ENCODE data around the gene KBTBD3.
"Not testable (repeated sequence)": the region's sequence is repeated elsewhere in the genome, so short reads cannot be mapped to it uniquely, and the experiment has no call there.

Gene KBTBD3

GRCh38 chr11:106061249-106061784 lies 15.8 kb downstream of the KBTBD3 start:
- no peak for DNase-seq (ENCODE audit: low read depth in 2 of 2)

DNA sequence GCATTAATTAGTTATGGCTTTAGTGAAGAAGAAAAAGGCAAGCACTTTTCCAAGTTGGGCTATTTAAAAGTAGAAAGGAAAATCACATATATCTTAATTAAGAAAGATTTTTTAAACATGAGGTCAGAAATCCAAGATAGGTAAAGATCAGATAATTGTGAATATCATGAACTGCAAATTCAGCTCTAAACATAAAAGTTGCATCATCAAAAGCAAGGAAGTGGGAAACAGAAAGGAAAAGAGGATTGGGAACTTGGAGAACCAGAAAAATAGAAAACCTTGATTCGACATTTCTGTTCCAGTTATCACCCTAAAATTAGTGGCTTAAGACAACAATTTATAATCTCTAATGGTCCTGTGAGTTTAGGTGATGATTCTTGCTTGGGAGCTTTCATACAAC lies 17.5 kb downstream of the KBTBD3 start:
- no peak for DNase-seq (ENCODE audit: low read depth in 2 of 2)

GRCh38 chr11:106058377-106058776 lies 18.8 kb downstream of the KBTBD3 start:
- not testable (repeated sequence) for DNase-seq (ENCODE audit: low read depth in 2 of 2)

DNA sequence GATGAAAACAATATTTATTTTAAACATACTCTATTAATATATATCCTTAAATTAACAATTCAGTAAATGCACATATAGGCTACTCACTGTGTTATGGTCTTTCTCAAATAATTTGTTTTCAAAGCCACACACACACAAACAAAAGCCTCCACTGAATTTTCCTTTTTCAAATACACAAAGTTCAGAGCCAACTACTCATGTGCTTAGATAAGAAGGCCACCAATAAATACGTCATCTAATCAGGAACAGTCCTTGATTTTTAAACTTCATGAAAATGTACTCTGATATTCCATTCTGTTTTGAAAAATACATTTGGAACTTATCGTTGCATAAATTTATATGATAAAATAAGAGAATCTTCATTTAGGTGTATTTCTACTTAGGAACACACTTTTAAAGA lies 26.0 kb downstream of the KBTBD3 start:
- DNase-seq (ENCODE audit: low read depth in 2 of 2) = no peak

GRCh38 chr11:106049727-106050476 lies 27.2 kb downstream of the KBTBD3 start:
- DNase-seq (ENCODE audit: low read depth in 2 of 2) = no peak

- DNase-seq (ENCODE audit: low read depth in 2 of 2) = no peak
Observed at GRCh38 chr11:106047631-106048030, 29.5 kb downstream of the KBTBD3 start.

GRCh38 chr11:106043540-106043939 lies 33.6 kb downstream of the KBTBD3 start:
- DNase-seq (ENCODE audit: low read depth in 2 of 2) = no peak

DNA sequence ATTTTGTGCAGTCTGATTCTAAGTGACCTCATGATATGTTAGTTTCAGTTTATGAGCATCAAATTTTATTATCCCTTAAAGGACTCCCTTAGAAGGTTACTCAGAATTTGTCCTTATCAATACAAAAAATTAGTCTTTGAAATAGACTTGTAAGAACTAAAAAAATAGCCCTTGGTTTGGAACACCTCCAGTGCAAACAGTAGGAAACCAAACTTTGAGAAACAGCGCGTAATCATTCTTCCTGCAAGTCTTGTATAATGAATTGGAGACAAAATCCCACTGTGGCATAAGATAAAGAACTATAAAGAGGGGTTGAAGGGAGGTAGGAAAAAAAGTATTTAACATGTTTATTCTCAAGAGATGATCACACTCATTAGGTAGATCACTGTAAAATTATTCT lies 44.3 kb downstream of the KBTBD3 start:
- no peak for DNase-seq (ENCODE audit: low read depth in 2 of 2)

GRCh38 chr11:106031936-106032335 lies 45.2 kb downstream of the KBTBD3 start:
- no peak for DNase-seq (ENCODE audit: low read depth in 2 of 2)

GRCh38 chr11:106031202-106031810 lies 45.8 kb downstream of the KBTBD3 start:
- no peak for DNase-seq (ENCODE audit: low read depth in 2 of 2)

DNA sequence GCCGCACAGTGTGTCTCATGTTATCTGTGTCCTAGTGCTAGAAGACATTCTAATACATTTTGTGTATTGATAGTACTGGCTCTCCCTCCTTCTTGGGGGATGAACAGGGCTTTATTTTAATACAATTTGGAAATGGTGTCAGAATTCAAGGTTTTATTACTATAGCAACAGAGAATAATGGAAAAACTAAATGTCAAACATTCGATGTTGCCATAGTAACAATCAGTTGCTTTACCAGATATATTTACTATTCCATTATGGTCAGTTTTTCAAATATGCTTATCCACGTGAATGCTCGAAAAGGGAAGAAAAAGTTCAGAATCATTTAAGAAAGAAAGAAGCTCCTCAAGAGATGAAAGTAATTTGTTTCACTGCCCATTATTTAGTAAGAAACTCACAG lies 46.5 kb downstream of the KBTBD3 start:
- no peak for DNase-seq (ENCODE audit: low read depth in 2 of 2)

DNA sequence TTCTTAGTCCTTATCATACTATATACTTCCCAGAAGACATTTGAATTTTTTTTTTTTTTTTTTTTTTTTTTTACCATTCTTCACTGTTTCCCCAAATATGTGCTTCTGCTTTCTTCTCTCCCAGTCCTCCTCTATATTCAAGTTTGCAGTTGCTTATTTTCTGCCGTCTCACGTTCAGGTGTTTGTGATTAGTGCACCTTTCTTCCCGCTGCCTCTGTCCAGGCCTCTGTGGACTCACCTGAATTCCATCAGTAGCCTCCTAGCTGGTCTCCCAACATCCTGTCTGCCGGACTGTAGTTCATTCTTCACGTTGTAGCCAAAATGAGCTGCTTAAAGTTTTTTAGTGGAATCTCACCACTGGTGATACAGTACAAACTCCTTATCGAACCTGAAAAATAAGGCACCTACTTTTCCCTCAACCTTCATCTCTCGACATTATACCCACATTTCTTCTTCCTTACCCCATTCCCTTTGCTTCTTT lies 54.3 kb downstream of the KBTBD3 start:
- DNase-seq (ENCODE audit: low read depth in 2 of 2) = no peak

- DNase-seq (ENCODE audit: low read depth in 2 of 2) = peak; percentile 92 to 94
Observed at GRCh38 chr11:106021967-106022794, 55.0 kb downstream of the KBTBD3 start, which contains the start of gene MSANTD4. Gene MSANTD4, minus strand, starts transcription at chr11:106022240. Its CDS starts 11,323 bp downstream, at chr11:106010917.

- no peak for DNase-seq (ENCODE audit: low read depth in 2 of 2)
Observed at GRCh38 chr11:106021181-106021966, 55.8 kb downstream of the KBTBD3 start.

- no peak for DNase-seq (ENCODE audit: low read depth in 2 of 2)
Observed at GRCh38 chr11:106017093-106017492, 60.1 kb downstream of the KBTBD3 start.

DNA sequence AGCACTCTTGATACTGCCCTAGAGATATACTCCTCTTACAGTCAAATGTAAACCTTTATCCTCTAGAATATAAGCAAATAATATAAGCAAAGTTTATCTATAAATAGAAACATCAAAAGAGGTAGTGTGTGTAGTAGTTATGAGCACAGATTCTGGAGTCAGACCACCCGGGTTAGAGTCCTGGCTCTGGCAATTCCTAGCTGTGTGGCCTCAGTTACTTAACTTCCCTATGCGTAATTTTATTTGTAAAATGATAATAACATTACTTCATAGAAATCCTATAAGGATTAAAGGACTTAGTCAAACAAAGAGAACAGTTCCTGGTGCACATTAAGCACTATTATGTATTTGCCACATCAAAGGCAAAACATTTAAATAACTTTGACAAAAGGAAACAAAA lies 62.1 kb downstream of the KBTBD3 start:
- no peak for DNase-seq (ENCODE audit: low read depth in 2 of 2)

- DNase-seq (ENCODE audit: low read depth in 2 of 2) = no peak
Observed at GRCh38 chr11:106014620-106015019, 62.5 kb downstream of the KBTBD3 start.

GRCh38 chr11:106014035-106014434 lies 63.1 kb downstream of the KBTBD3 start:
- no peak for DNase-seq (ENCODE audit: low read depth in 2 of 2)

DNA sequence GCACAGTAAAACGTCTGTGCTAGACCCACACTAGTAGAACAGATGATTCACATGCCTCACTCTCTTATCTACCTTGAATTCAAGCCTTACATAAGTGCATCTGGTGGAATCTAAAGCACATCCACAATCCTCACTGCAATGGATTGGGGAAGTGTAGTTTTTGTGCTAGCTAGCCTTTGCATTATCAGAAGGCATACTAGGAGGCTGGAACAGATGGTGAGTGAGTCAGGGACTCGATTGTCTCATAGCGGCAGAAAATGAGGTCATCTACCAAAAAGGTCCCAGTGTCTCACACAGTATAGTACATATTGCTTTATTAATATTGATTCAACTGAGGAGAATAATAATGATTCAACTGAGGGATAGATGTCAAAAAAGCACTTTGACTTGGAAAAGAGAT lies 64.4 kb downstream of the KBTBD3 start:
- DNase-seq (ENCODE audit: low read depth in 2 of 2) = no peak

DNA sequence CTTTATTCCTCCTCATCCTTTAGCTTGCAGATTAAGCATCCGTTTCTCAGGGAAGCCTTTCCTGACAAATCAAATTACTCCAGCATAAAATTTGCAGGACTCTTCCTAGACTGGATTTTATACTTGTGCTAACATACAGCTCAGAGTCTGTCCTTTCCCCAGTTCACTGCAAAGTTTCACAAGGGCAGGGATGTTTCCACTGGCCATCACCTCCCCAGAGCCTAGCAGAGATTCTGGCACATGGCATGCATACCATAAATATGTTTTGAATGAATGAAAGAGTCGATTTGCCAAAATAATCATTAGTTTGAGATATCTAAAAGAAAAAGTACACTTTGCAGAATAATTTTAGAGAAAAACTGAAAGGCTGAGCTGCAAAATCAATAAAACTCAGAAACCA lies 65.7 kb downstream of the KBTBD3 start:
- DNase-seq (ENCODE audit: low read depth in 2 of 2) = no peak

GRCh38 chr11:106003094-106003493 lies 74.1 kb downstream of the KBTBD3 start:
- not testable (repeated sequence) for DNase-seq (ENCODE audit: low read depth in 2 of 2)
